Raji (cell line): ENCODE measurements around the gene TRIM9.

Experiments
- POLR2A ChIP-seq: IDR thresholded peaks from 2 replicates; pipeline ENCODE4 v1.6.1; 2011; ENCODE audit warnings: low read depth, low read length, control low read depth; ENCODE audit not compliant: insufficient read depth

Gene TRIM9

GRCh38 chr14:50947446-50947845 lies 147.5 kb downstream of the TRIM9 start:
- TF ChIP-seq POLR2A: no peak

GRCh38 chr14:50946234-50946935 lies 148.5 kb downstream of the TRIM9 start:
- TF ChIP-seq POLR2A: no peak

GRCh38 chr14:50944647-50945413 lies 150.1 kb downstream of the TRIM9 start:
- TF ChIP-seq POLR2A: no peak

GRCh38 chr14:50943943-50944646 lies 150.8 kb downstream of the TRIM9 start, which contains the start of gene PYGL:
Gene PYGL, minus strand, starts transcription at chr14:50944483. Its CDS starts 80 bp downstream, at chr14:50944403.
- no peak for TF ChIP-seq POLR2A

DNA sequence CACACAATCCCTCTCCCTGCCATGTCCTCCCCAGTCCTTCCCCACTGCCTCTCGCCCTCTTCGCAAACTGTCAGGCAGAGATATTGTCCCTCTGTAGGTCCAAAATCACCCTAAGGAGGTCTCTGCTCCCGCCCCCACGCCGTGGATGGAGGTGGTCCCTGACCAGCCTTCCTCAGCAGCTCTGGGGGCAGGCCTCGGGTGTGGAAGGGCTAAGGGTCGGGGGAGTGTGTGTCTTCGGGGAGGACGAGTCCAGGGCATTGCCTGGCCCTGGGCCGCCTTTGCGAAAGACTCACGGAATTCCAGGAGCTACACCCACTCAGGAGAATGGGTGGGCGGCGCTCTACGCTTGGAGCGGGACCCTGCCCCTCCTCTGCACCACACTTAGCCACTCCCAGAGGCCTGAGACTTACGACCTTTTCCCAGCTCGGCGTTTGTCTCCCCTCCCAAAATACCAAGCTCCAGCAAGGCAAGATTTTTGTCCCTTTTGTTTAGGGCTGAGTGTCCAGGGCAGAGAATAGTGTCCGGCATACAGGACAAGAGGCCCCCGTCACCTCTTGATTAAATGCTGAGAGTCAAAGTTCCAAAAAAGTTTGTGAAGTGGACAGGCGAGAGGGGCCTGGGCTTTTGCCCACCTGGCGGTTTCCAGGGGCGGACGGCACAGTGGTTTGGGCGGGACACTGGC lies 151.5 kb downstream of the TRIM9 start:
- TF ChIP-seq POLR2A: no peak

DNA sequence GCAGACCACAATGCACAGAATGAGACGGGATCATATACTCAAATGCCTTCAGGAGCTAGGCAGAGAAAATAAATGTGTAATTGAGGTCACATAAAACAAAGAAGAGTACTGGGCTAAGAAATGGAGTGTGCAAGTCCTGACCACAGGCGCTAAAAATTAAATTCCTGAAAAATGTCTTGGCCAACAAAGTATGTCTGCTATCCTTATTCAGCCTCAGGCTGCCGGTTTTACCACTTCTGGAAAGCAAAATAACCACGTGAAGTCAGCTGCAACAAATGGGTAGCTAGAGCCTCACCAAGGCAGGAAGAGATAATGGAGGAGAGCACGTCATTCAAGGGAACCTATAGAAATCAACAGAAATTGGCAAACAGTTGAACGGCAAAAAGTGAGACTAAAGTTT lies 153.8 kb downstream of the TRIM9 start:
- TF ChIP-seq POLR2A: no peak

DNA sequence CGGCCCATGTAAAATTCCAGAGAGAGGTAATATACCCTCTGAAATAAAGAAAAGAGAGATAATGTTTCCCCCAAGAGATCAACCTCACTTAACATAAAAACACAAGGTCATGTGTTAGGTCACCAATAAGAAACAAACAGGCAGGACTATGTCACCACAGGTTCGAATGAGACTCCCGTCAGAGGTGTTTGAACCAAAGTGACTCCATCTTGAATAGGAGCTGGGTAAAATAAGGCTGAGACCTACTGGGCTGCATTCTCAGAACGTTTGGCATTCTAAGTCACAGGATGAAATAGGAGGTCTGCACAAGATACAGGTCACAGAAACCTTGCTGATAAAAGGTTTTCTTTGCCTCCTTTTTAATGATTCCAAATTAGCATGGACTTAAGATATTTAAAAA lies 157.1 kb downstream of the TRIM9 start:
- no peak for TF ChIP-seq POLR2A

GRCh38 chr14:50937325-50937724 lies 157.6 kb downstream of the TRIM9 start:
- no peak for TF ChIP-seq POLR2A

GRCh38 chr14:50936882-50937281 lies 158.0 kb downstream of the TRIM9 start:
- TF ChIP-seq POLR2A: no peak

DNA sequence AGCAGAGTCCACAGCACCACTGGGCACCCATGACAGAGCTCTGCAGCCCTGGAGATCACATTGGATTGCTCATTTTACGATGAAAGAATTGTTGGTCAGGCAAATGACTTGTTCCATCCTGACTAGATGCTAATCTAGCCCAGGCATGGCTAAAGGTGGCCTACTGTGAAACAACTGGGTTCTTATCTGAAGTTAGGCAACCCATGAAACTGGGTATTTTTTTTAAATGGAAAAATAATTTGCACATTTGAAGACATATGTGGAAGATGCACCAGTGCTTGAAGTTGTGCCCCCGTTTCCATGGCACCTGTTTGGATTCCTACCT lies 158.9 kb downstream of the TRIM9 start:
- no peak for TF ChIP-seq POLR2A

DNA sequence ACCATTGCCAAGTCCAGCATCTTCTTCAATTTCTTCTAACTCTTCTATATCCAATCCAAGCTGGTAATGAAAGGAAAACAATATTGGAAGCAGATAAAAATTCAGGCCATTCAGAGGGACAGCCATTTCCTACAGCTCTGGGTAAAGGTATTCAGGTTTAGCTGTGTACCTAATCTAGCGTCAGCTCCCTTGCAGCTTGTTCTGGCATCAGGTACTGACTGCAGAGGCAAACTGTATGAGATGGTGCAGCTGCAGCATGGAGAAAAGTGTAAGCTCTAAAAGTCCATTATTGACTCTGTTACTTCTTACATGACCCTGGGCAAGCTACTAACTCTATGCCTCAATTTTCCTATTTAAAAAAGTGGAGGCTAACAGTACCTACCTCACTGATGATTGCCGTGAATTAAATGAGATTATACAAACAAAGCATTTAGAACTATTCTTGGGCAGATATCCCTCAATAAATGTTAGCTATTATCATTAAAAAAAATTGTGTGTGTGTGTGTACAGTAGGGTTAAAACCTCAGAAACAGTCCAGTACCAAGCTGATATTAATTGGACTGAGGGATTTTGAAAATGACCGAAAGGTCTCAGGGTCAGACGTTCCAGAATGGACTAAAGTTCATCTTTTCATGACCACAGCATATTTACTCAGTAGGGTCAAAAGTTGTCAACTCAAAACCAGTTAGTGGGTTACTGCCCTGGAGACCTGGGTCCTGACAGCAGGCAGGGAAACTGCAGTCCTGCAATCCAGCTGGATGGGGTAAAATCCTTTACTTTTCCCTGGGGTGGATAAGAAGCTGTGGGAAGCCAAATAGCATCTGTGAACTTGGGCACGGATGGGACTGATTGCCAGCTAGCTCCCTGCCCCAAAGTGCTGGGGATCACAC lies 159.5 kb downstream of the TRIM9 start:
- TF ChIP-seq POLR2A: no peak

DNA sequence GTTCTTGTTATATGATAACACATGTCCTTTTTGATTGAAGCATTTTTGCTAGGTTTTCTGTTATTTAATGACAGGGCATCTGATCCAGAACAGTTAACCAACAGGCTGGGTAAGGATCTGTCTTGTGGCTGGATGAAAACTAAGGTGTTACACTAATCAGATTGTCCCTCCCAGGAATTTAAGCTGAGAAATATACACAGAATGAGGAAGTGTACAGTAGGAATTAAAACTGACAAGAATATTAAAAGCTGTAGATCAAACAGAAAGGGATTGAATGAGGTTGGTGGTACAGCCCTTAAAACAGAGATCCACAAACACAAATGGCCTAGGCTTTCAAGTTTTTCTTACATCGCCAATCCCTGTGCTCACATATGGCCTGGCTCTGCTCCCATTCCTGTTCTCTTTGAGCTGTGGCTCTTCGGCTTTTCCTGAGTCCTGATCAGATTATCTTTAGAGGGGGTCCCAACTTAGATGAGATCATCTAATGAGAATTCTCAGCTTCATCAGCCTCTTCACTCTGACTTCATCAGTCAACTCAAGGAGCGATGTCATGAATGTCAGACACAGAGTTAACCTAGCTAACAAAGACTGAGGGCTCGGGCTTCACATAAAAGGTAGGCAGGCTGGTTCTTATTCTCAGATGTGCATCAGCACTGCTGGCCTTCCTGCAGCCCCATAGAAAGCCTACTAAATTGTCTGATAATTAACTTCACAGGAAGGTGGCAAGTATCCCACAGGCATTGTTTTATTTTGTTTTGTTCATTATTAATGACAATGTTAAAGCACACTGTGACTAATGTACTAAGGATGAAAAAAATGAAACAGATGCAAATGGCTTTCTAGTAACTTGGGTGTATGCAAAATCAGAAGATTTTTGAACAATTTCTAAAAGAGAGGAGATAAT lies 162.1 kb downstream of the TRIM9 start:
- no peak for TF ChIP-seq POLR2A

DNA sequence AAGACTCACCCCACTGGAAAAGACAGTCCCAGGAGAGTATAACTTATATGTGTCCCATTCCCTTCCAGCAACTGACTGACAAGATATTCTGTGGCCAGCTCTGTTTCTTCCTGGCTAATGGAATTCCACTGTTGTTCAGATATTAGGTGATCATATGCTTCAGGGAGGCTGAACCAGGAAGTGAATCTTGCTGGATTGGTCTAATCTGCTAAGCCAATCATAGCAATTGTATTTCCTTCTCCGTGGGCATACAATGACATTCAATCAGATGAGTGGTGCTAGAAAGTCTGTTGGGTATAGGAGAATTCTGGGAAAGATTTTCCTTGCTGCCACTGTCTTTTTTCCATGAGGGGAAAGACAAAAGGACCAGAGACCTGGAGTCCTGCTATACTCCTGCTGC lies 162.7 kb downstream of the TRIM9 start:
- TF ChIP-seq POLR2A: no peak
